Measurements from ENCODE around the gene CRACR2A. TPM values are rescaled to one million over a fixed set of nuclear protein-coding genes. Genes with fewer than 3 reads are reported as not detected.

The CRACR2A gene
- total RNA-seq, 3 donors from 2014 or later, result 5.3 to 17.3 (median 15.1) TPM

DNA sequence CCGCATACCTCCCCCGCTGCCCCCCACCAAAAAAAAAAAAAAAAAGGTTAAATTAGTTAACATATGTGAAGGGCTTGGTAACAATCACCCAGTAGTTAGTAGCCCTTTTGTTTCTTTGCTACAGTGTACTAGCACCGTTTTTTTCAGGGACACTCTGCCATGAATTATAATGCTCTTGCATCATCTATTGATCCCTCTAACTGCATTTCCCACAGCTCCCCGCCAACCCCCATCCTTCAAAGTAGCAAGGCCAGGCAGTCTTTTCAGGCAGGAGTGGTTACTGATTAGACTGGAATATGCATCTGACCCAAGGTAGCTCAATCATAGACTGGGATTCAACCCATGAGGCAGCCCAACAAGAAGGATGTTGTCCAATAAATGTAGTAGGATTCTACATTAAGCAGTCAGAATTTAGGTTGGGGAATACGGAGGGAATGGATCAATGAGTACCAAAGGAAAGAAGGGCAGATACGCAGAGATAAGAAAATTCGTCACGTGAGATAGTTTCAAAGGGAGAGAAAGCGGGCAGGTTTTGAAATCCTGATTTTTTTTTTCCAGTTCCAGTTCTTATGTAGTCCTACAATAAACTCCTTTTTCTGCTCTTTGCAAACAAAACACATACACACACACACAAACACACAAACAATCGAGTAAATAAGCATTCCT, 39.8 kb upstream of the CRACR2A start:
- intact Hi-C loops (cut with DNase I; ENCODE audit: low total_unique reads), result no loop called here
- no peak overlapping the region for H3K27ac ChIP-seq
- no peak overlapping the region for H3K4me3 ChIP-seq
- no peak for DNase-seq (ENCODE audit: low spot score in 2 of 2)
- no peaks in the 10 kb centered on the region for H3K9me3 ChIP-seq
- no peaks in the 10 kb centered on the region for H3K27me3 ChIP-seq
- TF ChIP-seq, protein P1, sequence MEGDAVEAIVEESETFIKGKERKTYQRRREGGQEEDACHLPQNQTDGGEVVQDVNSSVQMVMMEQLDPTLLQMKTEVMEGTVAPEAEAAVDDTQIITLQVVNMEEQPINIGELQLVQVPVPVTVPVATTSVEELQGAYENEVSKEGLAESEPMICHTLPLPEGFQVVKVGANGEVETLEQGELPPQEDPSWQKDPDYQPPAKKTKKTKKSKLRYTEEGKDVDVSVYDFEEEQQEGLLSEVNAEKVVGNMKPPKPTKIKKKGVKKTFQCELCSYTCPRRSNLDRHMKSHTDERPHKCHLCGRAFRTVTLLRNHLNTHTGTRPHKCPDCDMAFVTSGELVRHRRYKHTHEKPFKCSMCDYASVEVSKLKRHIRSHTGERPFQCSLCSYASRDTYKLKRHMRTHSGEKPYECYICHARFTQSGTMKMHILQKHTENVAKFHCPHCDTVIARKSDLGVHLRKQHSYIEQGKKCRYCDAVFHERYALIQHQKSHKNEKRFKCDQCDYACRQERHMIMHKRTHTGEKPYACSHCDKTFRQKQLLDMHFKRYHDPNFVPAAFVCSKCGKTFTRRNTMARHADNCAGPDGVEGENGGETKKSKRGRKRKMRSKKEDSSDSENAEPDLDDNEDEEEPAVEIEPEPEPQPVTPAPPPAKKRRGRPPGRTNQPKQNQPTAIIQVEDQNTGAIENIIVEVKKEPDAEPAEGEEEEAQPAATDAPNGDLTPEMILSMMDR (IDR thresholded peaks at IDR 0.05), result no peak
- TF ChIP-seq POLR2AphosphoS5 (IDR thresholded peaks at IDR 0.05) (no peak), POLR2A (IDR thresholded peaks at IDR 0.05) (no peak)
- H3K4me1 ChIP-seq, result no peaks in the 10 kb centered on the region
- no peaks in the 10 kb centered on the region for H3K36me3 ChIP-seq

DNA sequence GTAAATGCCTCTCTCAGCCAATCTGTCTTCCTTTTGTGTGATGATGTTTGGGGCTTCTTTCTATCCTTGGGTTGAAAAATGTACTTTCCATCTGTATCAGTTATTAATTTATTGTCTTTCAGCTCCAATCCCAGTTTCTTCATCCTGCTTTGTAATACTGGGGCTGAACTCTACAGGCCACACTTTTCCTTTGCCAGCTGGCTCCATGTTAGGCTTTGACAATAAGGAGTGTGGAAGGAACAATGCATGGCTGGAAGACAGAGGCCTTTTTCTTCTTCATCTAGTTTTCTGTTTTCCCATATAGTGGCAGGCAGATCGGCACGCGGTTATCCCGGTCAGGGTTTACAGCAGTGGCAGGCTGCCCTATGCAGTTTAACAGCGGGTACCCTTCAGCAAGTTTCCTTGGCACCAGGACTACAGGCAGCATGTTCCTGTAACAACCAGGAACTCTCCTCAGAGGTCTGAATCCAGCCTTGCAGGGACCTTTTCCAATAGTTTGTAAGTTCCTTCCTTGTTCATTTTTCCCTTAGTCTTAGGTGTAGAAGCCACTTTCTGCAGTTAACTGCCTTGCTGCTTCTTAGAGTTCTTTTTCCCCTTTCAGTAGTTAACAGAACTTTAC, 38.5 kb upstream of the CRACR2A start:
- no peaks in the 10 kb centered on the region for H3K36me3 ChIP-seq
- TF ChIP-seq POLR2AphosphoS5 (IDR thresholded peaks at IDR 0.05), result no peak
- TF ChIP-seq, protein P1 (IDR thresholded peaks at IDR 0.05), result no peak
- TF ChIP-seq POLR2A (IDR thresholded peaks at IDR 0.05), result no peak
- peak overlapping the region in 1 of 2 donors; percentile 61 for H3K27ac ChIP-seq
- DNase-seq (ENCODE audit: low spot score in 2 of 2), result peak; percentile 35 to 52
- intact Hi-C loops (cut with DNase I; ENCODE audit: low total_unique reads), result no loop called here
- H3K27me3 ChIP-seq, result no peaks in the 10 kb centered on the region
- H3K9me3 ChIP-seq, result no peaks in the 10 kb centered on the region
- H3K4me3 ChIP-seq, result no peak overlapping the region
- H3K4me1 ChIP-seq, result no peaks in the 10 kb centered on the region

DNA sequence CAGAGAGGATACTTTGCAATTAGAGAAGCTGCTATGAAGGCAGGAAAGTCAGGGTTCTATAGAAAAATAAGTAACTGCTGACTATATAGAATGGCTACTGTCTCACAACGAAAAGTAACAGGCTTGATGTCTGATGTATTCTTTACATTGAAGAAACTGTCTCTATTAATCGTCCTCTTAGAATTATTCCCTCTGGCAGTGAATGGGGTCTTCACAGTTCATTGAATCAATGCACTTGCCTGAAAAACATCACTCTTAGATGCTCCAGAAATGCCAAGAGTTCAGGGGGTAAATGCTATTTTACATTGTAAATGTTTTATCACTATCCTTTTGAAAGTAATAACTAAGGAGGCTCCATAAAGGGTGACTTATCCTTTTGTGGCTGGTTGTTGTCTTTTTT, 37.7 kb upstream of the CRACR2A start:
- H3K9me3 ChIP-seq, result no peaks in the 10 kb centered on the region
- DNase-seq (ENCODE audit: low spot score in 2 of 2), result no peak
- no peaks in the 10 kb centered on the region for H3K36me3 ChIP-seq
- no peak overlapping the region for H3K4me3 ChIP-seq
- H3K27me3 ChIP-seq, result no peaks in the 10 kb centered on the region
- TF ChIP-seq, protein P1 (IDR thresholded peaks at IDR 0.05), result no peak
- H3K27ac ChIP-seq, result peak overlapping the region in 1 of 2 donors; percentile 61
- intact Hi-C loops (cut with DNase I; ENCODE audit: low total_unique reads), result no loop called here
- H3K4me1 ChIP-seq, result no peaks in the 10 kb centered on the region

DNA sequence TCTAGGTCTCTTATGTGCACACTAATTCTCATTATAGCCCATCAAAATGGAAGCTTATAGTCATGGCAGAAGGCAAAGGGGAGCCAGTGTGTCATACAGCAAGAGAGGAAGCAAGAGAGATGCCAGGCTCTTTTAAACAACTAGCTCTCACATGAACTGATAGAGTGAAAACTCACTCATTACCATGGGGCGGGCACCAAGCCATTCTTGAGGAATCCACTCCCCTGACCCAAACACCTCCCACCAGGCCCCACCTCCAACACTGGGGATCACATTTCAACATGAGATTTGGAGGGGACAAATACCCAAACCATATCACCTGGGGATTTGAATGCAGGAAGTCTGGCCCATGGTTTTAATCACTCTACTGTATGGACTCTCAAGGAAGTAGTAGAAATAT, 36.9 kb upstream of the CRACR2A start:
- H3K27me3 ChIP-seq, result no peaks in the 10 kb centered on the region
- intact Hi-C loops (cut with DNase I; ENCODE audit: low total_unique reads), result no loop called here
- no peak overlapping the region for H3K27ac ChIP-seq
- TF ChIP-seq POLR2A (IDR thresholded peaks at IDR 0.05), result no peak
- TF ChIP-seq, protein P1 (IDR thresholded peaks at IDR 0.05), result no peak
- no peak for TF ChIP-seq POLR2AphosphoS5 (IDR thresholded peaks at IDR 0.05)
- no peak for DNase-seq (ENCODE audit: low spot score in 2 of 2)
- H3K36me3 ChIP-seq, result no peaks in the 10 kb centered on the region
- no peaks in the 10 kb centered on the region for H3K9me3 ChIP-seq
- H3K4me3 ChIP-seq, result no peak overlapping the region
- no peaks in the 10 kb centered on the region for H3K4me1 ChIP-seq

DNA sequence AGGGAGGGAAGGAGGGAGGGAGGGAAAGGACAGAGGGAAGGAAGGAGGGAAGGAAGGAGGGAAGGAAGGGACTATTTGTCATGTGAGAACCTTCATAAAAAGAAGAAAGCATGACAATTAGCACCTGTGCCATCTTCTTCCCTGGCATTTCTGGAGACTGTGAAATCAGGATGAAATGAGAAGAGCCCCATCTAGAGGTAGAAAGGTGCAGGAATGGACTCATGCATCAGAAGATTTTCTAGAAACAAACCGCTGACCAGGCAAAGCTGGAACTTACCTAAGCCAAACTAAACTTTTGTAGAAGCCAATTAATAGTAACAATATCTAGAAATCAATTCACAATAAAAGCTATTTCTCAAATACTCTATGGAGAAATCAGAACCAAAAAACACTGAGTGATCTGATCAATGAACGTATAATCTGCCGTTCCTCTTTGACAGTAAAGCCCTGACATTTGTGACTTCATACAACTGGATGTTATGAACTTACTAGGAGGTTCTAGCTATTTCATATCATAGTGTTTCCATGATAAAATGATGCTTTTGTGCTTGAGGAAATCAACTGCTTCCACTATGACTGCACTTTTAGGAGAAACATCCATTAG, 24.4 kb upstream of the CRACR2A start:
- TF ChIP-seq, protein P1 (IDR thresholded peaks at IDR 0.05), result peak; percentile 22 to 69 (median 63)
- TF ChIP-seq POLR2A (IDR thresholded peaks at IDR 0.05) (no peak), POLR2AphosphoS5 (IDR thresholded peaks at IDR 0.05) (no peak)
- Histone ChIP-seq H3K9me3 (no peaks in the 10 kb centered on the region), H3K4me1 (no peaks in the 10 kb centered on the region), H3K27ac (no peak overlapping the region), H3K27me3 (no peaks in the 10 kb centered on the region), H3K4me3 (no peak overlapping the region), H3K36me3 (no peaks in the 10 kb centered on the region)
- no peak for DNase-seq (ENCODE audit: low spot score in 2 of 2)
- intact Hi-C loops (cut with DNase I; ENCODE audit: low total_unique reads), result no loop called here
